Fibroblast of pulmonary artery (primary cell): Measurements from ENCODE around the gene WSCD2.

Experiments
- DNase-seq: peaks from one replicate; pipeline ENCODE4 v3.0.0-alpha.2; 2010; ENCODE audit warnings: low read depth
- H3K4me3 ChIP-seq: replicated peaks from 2 replicates; pipeline ENCODE4 v1.5.1; 2011; ENCODE audit warnings: low read depth, mild to moderate bottlenecking, control low read depth, low read length, moderate library complexity
- TF ChIP-seq, protein P1 (sequence below): IDR thresholded peaks from 2 replicates; pipeline ENCODE4 v1.5.1; 2011; ENCODE audit warnings: mild to moderate bottlenecking, control low read depth, low read length, inconsistent platforms; ENCODE audit errors: missing control alignments

Gene WSCD2

GRCh38 chr12:108126212-108126611 lies 2.9 kb upstream of the WSCD2 start:
- TF ChIP-seq, protein P1, sequence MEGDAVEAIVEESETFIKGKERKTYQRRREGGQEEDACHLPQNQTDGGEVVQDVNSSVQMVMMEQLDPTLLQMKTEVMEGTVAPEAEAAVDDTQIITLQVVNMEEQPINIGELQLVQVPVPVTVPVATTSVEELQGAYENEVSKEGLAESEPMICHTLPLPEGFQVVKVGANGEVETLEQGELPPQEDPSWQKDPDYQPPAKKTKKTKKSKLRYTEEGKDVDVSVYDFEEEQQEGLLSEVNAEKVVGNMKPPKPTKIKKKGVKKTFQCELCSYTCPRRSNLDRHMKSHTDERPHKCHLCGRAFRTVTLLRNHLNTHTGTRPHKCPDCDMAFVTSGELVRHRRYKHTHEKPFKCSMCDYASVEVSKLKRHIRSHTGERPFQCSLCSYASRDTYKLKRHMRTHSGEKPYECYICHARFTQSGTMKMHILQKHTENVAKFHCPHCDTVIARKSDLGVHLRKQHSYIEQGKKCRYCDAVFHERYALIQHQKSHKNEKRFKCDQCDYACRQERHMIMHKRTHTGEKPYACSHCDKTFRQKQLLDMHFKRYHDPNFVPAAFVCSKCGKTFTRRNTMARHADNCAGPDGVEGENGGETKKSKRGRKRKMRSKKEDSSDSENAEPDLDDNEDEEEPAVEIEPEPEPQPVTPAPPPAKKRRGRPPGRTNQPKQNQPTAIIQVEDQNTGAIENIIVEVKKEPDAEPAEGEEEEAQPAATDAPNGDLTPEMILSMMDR, result no peak
- no peak overlapping the region for H3K4me3 ChIP-seq
- no peak for DNase-seq

DNA sequence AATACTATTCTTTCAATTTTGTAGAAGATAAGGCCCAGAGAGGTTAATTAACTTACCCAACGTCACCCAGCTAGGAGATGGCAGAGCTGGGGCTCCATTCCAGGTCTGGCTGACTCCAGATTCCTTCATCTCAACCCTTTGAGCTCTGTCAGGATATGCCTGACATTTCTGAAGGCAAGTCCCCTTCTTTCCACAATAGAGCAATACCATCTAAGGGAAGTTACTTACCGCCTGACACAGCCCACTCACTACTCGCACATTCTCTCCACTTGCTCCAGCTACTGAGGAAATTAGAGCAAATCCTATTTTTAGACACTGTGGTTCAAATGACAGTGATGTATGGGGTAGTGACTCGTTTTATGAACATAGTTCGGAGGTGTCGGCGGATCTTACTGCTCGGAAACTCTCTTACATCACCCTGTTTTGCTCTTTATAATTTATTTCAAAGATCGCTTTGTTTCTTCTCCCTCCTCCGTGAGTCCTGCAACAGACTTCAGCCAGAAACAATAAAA lies 2.0 kb upstream of the WSCD2 start:
- TF ChIP-seq, protein P1, result no peak
- no peak for DNase-seq

DNA sequence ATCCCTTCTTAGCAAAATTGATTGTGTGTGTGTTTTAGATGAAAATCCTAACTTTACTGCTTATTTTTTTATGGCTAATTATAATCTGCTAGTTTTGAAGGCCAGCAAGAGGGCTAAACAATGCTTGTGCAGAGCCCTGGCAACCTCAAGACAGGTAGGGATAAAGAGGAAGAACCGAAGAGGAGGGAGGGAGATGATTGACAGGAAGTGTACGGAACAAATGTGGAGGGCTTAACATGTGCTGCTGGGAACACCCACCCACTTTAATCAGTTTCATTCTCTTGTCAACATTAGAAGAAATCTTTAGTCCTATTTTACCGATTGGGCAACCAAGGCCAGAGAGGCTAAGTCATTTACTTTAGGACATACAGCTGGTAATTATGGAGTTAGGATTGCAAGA lies 1.4 kb upstream of the WSCD2 start:
- DNase-seq, result no peak
- no peak overlapping the region for H3K4me3 ChIP-seq
- TF ChIP-seq, protein P1, result no peak

More for the DNA sequence above, 2.0 kb upstream of the WSCD2 start:
- H3K4me3 ChIP-seq, result no peak overlapping the region

DNA sequence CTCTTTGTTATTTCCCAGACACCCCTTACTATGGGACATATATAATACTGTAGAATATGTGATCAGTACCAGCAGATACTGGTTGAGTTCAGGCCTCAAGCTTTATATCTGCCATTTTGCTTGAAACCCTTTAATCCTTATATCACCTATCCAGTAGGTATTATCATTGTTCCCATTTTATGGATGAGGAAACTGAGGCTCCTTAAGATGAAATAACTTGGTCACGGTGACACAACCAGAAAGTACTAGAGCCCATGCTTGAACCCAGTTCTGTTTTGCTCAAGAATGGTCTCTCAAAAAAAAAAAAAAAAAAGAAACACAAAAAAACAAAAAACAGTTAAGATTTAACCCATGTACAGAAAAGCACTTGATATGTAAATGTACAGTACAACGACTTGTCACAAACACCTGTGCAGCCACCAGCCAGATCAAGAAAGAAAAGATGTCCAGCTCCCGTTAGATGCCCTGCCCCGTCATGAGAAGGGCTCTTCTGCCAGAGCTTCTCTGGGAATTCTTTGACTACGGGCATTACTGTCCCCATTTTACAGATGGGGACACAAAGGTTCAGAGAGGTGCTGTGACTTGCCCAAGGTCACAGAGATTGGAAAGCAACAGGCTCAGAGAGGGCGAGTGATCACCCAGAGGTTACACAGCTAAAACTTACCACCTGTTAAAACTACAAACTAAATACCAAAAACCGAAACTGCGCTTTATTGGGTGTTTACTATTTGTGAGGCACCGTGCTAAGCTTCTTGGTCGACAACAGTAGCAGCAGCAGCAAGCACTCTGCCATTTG lies 669 bp upstream of the WSCD2 start:
- H3K4me3 ChIP-seq, result no peak overlapping the region
- DNase-seq, result no peak
- TF ChIP-seq, protein P1, result no peak

- TF ChIP-seq, protein P1, result no peak
- H3K4me3 ChIP-seq, result no peak overlapping the region
- DNase-seq, result no peak
Observed at GRCh38 chr12:108131035-108131434, 1.9 kb downstream of the WSCD2 start.

GRCh38 chr12:108131657-108132126 lies 2.6 kb downstream of the WSCD2 start:
- DNase-seq, result no peak
- no peak overlapping the region for H3K4me3 ChIP-seq
- TF ChIP-seq, protein P1, result no peak
